Esophagus squamous epithelium (tissue), 4 donors: ENCODE measurements around the gene BSPRY.

Source experiments
- POLR2A ChIP-seq, 4 donors: fragments of 450-650 bp; IDR thresholded peaks; one replicate each; pipeline ENCODE4 v1.6.1; 2017; ENCODE audit warnings: antibody characterized with exemption in 4 of 4, mild to moderate bottlenecking in 4 of 4, moderate library complexity in 3 of 4
- TF ChIP-seq, protein P1 (sequence below), 6 experiments: fragments of 450-650 bp in 4 of 6; fragments of 200-600 bp in 2 of 6; sonication (generic) in 2 of 6; IDR thresholded peaks; one replicate each; pipeline ENCODE4 v1.5.1; 2016 to 2019; ENCODE audit warnings: antibody characterized with exemption in 6 of 6, mild to moderate bottlenecking in 4 of 6, moderate library complexity in 4 of 6

DNA sequence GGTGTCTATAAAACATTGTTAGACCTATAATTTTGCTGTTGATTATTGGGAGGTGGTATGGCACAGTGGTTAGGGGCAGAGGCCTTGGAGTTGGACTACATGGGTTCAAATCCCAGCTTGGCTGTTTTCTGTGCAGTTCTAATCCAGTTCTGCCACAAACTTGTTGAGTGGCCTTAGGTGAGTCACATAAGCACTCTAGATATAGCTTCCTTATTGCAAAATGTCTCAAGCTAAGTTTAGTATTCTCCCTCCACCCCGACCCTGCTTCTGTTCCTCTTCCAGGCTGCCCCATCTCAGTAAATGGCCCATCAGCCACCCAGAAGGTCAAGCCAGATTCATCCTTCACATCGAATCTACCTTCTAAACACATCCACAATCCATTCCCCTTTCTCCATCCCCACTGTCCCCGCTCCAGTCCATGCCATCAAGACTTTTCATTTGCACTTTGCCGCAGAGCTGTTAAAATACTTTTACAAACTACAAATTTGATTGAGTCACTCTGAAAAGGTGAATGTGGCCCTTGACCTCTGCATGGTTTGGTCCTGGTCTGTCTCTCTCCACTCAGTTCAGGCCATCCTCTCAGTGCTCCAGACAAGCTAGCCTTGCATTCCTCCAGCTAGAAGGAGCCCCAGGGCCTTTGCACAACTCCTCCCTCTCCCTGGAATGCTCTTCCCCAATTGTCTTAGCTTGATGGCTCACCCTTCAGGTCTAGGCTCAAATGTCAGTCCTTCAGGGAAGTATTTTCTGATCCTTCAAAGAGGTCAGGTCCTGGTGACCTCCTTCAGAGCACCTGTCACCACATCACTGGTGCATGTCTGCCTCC, 37.4 kb downstream of the BSPRY start:
- TF ChIP-seq, protein P1, sequence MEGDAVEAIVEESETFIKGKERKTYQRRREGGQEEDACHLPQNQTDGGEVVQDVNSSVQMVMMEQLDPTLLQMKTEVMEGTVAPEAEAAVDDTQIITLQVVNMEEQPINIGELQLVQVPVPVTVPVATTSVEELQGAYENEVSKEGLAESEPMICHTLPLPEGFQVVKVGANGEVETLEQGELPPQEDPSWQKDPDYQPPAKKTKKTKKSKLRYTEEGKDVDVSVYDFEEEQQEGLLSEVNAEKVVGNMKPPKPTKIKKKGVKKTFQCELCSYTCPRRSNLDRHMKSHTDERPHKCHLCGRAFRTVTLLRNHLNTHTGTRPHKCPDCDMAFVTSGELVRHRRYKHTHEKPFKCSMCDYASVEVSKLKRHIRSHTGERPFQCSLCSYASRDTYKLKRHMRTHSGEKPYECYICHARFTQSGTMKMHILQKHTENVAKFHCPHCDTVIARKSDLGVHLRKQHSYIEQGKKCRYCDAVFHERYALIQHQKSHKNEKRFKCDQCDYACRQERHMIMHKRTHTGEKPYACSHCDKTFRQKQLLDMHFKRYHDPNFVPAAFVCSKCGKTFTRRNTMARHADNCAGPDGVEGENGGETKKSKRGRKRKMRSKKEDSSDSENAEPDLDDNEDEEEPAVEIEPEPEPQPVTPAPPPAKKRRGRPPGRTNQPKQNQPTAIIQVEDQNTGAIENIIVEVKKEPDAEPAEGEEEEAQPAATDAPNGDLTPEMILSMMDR (IDR thresholded peaks at IDR 0.05), result no peak
- no peak for TF ChIP-seq POLR2A (IDR thresholded peaks at IDR 0.05)
